Activated T-cell treated with anti-CD3 and anti-CD28 coated beads, Interleukin-2, amount 50 U/mL, for 24 hours (primary cell): ENCODE results near the gene NUP58.

Source experiments
- DNase-seq: peaks from one replicate; pipeline ENCODE4 v3.0.0-alpha.2; 2020
- H3K27ac Mint-ChIP-seq: 2 replicates; pipeline ENCODE4 v1.8.0; 2020; ENCODE audit warnings: mild to moderate bottlenecking, mixed read lengths
- H3K27me3 Mint-ChIP-seq: 2 replicates; pipeline ENCODE4 v1.8.0; 2020; ENCODE audit warnings: mixed read lengths
- H3K36me3 Mint-ChIP-seq: 2 replicates; pipeline ENCODE4 v1.8.0; 2020; ENCODE audit warnings: low read depth, mixed read lengths
- H3K4me1 Mint-ChIP-seq: 2 replicates; pipeline ENCODE4 v1.8.0; 2020; ENCODE audit warnings: low read depth, mixed read lengths
- H3K4me3 Mint-ChIP-seq: 2 replicates; pipeline ENCODE4 v1.8.0; 2020; ENCODE audit warnings: mild to moderate bottlenecking, moderate library complexity, mixed read lengths
- H3K9me3 Mint-ChIP-seq: 2 replicates; pipeline ENCODE4 v1.8.0; 2020; ENCODE audit warnings: mixed read lengths

NUP58 gene, protein sequence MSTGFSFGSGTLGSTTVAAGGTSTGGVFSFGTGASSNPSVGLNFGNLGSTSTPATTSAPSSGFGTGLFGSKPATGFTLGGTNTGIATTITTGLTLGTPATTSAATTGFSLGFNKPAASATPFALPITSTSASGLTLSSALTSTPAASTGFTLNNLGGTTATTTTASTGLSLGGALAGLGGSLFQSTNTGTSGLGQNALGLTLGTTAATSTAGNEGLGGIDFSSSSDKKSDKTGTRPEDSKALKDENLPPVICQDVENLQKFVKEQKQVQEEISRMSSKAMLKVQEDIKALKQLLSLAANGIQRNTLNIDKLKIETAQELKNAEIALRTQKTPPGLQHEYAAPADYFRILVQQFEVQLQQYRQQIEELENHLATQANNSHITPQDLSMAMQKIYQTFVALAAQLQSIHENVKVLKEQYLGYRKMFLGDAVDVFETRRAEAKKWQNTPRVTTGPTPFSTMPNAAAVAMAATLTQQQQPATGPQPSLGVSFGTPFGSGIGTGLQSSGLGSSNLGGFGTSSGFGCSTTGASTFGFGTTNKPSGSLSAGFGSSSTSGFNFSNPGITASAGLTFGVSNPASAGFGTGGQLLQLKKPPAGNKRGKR

DNA sequence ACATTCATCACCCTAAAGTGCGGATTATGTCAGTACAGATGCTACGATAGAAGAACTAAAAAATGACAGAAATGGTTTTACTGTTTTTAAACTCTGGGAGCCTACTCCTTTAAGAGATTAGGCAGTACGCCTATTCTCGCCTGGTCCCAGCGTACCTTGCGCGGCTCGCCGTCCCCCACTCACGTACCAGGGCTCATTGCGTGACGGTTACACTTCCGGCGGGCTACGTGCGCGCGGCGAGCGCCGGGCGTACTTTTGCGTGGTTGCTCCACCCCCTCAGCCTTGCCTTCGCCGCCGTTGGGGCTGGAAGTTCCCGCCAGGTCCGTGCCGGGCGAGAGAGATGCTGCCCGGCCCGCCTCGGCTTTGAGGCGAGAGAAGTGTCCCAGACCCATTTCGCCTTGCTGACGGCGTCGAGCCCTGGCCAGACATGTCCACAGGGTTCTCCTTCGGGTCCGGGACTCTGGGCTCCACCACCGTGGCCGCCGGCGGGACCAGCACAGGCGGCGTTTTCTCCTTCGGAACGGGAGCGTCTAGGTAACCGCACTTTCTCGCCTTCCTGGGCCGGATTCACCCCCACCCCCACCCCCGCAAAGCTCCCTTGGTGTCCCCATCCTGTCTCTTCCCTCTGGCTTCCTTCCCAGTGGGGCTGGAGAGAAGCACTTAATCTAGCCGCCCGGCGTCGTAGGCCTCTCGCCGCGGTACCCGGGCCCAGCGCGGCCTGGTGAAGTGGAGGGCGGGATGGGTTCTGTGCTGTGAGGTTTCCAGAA is at the start of gene NUP58:
NUP58 (plus strand) TSS at position 279 of the 767 bp plus-strand sequence; CDS start at position 428, 149 bp downstream.
- Mint-ChIP-seq H3K9me3 (no peaks in the 10 kb centered on the region), H3K27me3 (peaks cover 8% of the 10 kb centered on the region), H3K36me3 (peaks cover 48% of the 10 kb centered on the region), H3K4me3 (peak within 1 kb of the TSS; percentile 94), H3K27ac (peak within 1 kb of the TSS; percentile 97), H3K4me1 (peaks cover 43% of the 10 kb centered on the region)
- peak; percentile 95 for DNase-seq

DNA sequence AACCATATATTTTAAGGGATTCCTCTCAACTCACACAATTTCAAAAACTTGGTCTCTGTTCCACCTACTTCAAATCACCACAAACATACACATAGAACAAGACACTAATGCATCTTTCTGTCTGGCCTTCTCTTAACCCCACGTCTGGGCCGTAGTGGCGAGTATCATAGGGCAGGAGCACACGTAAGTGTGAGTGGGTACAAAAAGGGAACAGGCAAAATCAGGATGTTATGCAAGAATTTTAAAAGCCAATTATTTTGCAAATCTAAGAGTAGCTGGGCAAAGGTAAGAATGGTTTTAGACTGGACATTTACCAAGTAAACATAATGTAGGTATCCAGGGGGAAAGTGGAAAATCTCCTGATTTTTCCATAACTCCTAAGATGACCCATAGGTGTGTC is 49.2 kb upstream of the NUP58 start:
- no peak for DNase-seq
- H3K36me3 Mint-ChIP-seq = peaks cover 87% of the 10 kb centered on the region
- H3K27me3 Mint-ChIP-seq = no peaks in the 10 kb centered on the region
- H3K9me3 Mint-ChIP-seq = no peaks in the 10 kb centered on the region
- no peak overlapping the region for H3K4me3 Mint-ChIP-seq
- H3K27ac Mint-ChIP-seq = peak overlapping the region; percentile 4
- no peaks in the 10 kb centered on the region for H3K4me1 Mint-ChIP-seq

DNA sequence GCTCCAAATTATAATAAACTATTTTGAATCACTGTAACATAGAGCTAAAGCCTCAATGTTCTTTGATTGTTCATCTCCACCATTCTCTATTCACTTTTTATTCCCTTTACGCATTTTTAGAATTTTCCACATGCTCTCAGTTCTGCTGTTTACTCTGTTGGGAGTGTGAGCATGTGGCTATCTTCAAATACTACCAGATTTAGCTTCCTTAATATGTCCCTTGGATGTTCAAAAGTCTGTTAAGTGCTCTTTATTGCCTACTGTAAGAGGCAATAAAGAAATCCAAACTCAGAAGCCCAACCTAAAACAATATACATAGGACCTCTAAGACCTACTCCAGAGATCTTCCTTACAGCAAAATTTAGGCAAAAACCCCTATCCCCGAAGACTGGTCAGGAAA is 48.7 kb upstream of the NUP58 start:
- H3K27me3 Mint-ChIP-seq = no peaks in the 10 kb centered on the region
- H3K4me3 Mint-ChIP-seq = no peak overlapping the region
- no peaks in the 10 kb centered on the region for H3K9me3 Mint-ChIP-seq
- H3K27ac Mint-ChIP-seq = no peak overlapping the region
- peaks cover 90% of the 10 kb centered on the region for H3K36me3 Mint-ChIP-seq
- H3K4me1 Mint-ChIP-seq = no peaks in the 10 kb centered on the region
- no peak for DNase-seq

DNA sequence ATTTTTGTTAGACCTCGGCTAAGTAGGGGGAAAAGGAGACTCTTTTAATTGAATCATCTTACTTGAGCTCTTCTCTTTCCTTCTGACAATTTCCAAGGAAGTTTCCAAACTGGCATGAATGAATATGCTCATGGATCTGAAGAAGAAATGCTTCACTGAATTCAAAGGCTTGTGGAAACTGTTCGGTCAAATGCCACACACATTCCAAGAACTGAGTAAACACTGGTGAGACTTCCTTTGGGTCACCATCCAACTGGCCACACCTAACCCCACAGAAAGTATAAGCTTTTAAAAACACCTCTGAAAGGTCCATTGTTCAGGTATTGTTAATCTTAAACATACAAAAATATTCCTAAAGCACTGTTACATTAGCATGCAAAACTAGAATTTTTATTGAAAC is 47.7 kb upstream of the NUP58 start:
- H3K27ac Mint-ChIP-seq = no peak overlapping the region
- H3K4me1 Mint-ChIP-seq = no peaks in the 10 kb centered on the region
- H3K9me3 Mint-ChIP-seq = no peaks in the 10 kb centered on the region
- no peak overlapping the region for H3K4me3 Mint-ChIP-seq
- peaks cover 87% of the 10 kb centered on the region for H3K36me3 Mint-ChIP-seq
- no peak for DNase-seq
- H3K27me3 Mint-ChIP-seq = no peaks in the 10 kb centered on the region

DNA sequence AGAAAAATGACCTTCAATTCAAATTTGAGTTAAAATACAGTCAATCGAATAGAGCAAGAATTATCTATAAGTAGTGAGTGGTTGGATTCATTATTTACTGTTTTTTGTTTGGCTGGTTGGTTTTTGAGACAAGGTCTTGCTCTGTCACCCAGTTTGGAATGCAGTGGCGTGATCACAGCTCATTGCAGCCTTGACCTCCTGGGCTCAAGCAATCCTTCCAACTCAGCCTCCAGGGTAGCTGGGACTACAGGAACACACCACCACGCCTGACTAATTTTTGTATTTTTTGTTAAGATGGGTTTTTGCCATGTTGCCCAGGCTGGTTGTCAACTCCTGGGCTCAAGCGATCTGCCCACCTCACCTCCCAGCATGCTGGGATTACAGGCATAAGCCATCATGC is 39.2 kb upstream of the NUP58 start:
- Mint-ChIP-seq H3K9me3 (no peaks in the 10 kb centered on the region), H3K27me3 (no peaks in the 10 kb centered on the region), H3K4me3 (no peak overlapping the region), H3K27ac (no peak overlapping the region), H3K36me3 (peaks cover 81% of the 10 kb centered on the region), H3K4me1 (no peaks in the 10 kb centered on the region)
- DNase-seq = no peak

DNA sequence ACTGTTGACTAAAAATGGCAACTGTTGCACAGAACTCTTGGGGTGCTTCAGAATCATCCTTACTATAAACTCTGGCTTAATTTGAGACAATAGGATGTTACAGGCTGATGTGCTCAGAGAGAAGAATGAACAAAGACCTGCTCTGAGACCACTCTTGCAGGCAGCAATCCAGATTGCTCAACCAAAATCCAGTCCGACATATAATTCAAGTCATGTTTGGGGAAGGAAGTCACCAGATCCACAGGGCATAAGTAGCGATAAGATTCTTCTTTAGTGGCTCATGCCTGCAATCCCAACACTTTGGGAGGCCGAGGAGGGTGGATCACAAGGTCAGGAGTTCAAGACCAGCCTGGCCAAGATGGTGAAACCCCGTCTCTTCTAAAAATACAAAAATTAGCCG is 34.7 kb upstream of the NUP58 start:
- no peak for DNase-seq
- peaks cover 79% of the 10 kb centered on the region for H3K36me3 Mint-ChIP-seq
- no peak overlapping the region for H3K27ac Mint-ChIP-seq
- no peaks in the 10 kb centered on the region for H3K9me3 Mint-ChIP-seq
- no peak overlapping the region for H3K4me3 Mint-ChIP-seq
- no peaks in the 10 kb centered on the region for H3K27me3 Mint-ChIP-seq
- peaks cover 8% of the 10 kb centered on the region for H3K4me1 Mint-ChIP-seq

DNA sequence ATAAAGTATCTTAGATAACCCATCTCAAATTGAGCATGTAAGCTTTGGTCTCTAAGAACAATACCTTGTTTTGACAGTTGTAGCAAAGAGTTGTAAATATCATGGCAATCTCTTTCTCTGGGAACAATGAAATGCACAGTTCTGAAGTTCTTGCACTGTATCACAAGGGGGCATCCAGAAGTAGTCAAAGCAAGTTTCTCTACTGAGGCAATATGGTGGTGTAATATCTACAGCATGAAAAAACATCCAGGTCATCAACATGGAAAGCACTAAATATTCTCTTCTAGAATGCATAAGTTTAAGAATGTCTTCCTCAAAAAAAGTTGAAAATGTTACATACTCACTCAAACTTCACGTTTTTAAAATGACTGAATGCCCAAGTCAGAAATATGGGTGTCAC is 33.7 kb upstream of the NUP58 start:
- Mint-ChIP-seq H3K4me1 (peaks cover 8% of the 10 kb centered on the region), H3K4me3 (no peak overlapping the region), H3K9me3 (no peaks in the 10 kb centered on the region), H3K27ac (peak overlapping the region; percentile 27), H3K36me3 (peaks cover 77% of the 10 kb centered on the region), H3K27me3 (no peaks in the 10 kb centered on the region)
- no peak for DNase-seq

DNA sequence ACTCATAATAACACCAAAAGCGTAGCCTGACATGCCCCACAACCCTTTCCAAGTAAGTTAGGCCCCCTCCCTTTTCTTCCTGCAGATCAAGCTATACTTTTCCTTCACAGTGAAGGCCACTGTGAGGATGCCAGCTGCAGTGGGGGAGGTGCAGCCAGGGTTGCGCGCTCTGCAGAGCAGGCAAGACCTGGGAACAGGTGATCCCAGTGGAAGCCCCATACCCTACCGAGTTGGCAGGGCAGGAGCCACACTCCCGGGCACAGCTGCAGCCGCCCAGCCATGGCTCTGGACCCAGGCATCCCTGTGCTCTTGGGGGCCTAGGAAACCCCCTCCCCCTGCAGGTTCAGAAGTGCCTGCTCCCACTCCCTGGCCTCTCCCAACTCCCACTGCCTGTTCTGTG is 32.9 kb upstream of the NUP58 start:
- Mint-ChIP-seq H3K27ac (no peak overlapping the region), H3K4me1 (peaks cover 8% of the 10 kb centered on the region), H3K36me3 (peaks cover 74% of the 10 kb centered on the region), H3K27me3 (no peaks in the 10 kb centered on the region), H3K9me3 (no peaks in the 10 kb centered on the region), H3K4me3 (no peak overlapping the region)
- no peak for DNase-seq

DNA sequence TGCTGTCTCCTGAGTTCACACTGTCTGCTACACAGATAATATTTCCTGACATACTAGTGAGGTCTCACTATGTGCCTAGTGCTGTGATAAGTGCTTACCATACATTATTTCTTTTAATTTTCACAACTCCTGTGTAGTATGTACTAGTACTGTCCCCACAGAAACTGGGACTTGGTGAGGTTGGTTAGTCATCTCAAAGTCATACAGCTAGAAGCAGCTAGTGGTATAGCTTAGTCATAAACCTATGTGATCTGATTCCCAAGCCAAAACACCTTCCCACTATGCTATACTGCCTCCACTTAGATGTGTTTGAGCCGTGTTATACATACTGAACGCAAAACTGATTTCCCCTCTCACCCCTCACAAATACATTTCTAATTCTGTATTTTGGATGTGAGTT is 24.7 kb upstream of the NUP58 start:
- Mint-ChIP-seq H3K36me3 (peaks cover 35% of the 10 kb centered on the region), H3K9me3 (no peaks in the 10 kb centered on the region), H3K4me1 (peaks cover 56% of the 10 kb centered on the region)

DNA sequence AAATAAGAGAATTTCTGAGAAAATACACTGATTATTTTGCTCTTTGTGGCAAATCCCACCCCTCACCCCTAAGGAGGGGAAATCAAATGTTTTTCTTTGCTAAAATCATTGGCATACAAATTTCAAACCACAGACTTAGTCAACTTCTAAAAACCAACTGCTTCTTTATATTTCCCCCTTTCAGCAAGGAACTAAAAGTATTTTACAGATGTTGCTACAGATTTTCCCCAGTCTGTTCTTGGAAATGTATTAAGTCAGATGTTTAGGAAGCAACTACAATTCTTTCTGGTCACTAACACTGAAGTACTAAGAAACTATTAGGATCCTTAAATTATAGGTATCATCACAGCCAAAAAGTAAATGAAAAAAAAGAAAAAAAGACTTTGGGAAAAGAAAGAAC is 21.0 kb upstream of the NUP58 start:
- Mint-ChIP-seq H3K4me1 (peaks cover 84% of the 10 kb centered on the region), H3K27ac (peak overlapping the region; percentile 81), H3K36me3 (peaks cover 31% of the 10 kb centered on the region), H3K4me3 (peak overlapping the region; percentile 21), H3K27me3 (no peaks in the 10 kb centered on the region), H3K9me3 (no peaks in the 10 kb centered on the region)
- DNase-seq = no peak

More for the DNA sequence above, 24.7 kb upstream of the NUP58 start:
- H3K4me3 Mint-ChIP-seq = no peak overlapping the region
- DNase-seq = no peak
- H3K27me3 Mint-ChIP-seq = no peaks in the 10 kb centered on the region
- H3K27ac Mint-ChIP-seq = peak overlapping the region; percentile 23

DNA sequence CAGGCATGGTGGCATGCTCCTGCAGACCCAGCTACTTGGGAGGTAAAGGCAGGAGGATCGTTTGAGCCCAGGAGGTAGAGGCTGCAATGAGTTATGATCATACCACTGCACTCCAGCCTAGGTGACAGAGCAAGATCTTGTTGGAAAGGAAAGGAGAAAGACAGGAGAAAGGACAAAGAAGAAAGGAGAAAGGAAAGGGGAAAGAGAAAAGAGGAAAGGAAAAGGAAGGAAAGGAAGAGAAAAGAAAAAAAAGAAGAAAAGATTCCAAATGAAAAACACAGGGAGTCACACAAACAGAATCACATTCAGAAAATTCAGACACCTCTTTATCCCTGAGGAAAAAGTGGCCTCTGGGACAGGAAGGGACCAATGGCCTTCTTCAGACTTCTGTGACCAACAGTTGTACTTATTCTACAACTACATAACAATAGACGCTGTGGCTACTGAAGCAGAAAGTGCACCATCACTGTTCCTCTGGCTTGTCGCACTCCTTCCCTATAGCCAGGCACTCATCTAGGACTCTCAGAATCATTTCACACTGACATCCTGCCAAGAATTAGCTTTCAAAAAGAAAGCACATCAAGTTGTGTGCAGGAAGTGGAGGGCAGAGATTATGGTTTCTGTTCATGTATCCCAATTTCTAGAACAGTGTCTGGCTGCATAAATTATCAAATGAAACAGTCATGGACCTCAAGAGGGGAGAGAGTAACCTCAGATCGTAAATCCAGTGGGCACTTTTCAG is 20.1 kb upstream of the NUP58 start:
- peaks cover 33% of the 10 kb centered on the region for H3K36me3 Mint-ChIP-seq
- no peak for DNase-seq
- H3K27me3 Mint-ChIP-seq = no peaks in the 10 kb centered on the region
- H3K4me1 Mint-ChIP-seq = peaks cover 86% of the 10 kb centered on the region
- H3K4me3 Mint-ChIP-seq = peak overlapping the region; percentile 31
- H3K27ac Mint-ChIP-seq = peak overlapping the region; percentile 88
- no peaks in the 10 kb centered on the region for H3K9me3 Mint-ChIP-seq

DNA sequence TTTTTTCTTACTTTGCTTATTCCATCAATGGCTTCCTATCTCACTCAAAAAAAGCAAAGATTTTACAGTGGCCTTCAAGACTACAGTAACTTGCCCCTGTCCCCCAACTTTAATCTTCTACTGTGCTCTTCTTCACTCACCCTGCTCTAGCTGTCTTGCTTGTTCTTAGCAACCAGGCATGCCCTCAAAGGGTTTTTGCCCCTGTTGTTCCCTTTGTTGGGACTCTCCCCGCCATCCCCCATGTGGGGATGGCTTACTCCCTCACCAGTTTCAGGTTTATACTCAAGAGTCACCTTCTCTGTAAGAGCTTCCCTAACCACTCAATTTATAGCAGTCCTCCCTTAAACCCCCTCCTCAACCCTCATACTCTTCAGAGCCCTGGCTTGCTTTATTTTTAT is 19.5 kb upstream of the NUP58 start:
- Mint-ChIP-seq H3K36me3 (peaks cover 37% of the 10 kb centered on the region), H3K4me3 (peak overlapping the region; percentile 31), H3K4me1 (peaks cover 83% of the 10 kb centered on the region), H3K9me3 (no peaks in the 10 kb centered on the region), H3K27ac (peak overlapping the region; percentile 88), H3K27me3 (no peaks in the 10 kb centered on the region)
- DNase-seq = no peak

DNA sequence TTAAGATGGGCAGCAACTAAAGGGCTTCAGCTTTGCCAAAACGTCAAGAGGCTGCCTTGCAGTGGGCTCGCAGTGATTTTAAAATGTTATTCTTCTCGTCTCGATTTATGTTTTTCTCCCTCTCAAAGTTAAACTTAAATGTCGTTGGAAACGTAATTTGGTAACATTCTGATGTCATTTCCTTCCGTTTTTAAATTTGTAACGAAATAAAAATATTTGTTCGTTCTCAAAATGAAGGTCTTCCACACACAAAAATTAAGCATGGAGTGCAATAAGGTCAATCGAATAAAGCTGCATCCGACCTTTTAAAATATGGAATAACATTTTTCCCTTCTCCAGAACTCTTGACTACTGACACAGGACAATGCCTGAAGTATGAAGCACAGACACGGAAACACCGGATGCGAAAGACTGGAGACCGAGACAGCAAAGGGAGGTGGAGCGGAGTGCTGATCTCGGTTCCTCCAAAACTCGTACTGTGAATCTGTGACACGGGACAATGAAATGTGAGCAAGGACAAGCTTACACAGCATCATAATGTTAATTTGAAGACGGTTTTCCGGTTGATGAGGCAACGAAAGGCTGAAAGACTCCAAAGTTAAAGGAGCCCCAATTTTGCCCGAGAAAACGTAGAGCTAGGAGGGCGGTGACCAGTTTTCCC is 15.0 kb upstream of the NUP58 start:
- Mint-ChIP-seq H3K27ac (peak overlapping the region; percentile 93), H3K9me3 (no peaks in the 10 kb centered on the region), H3K27me3 (peaks cover 9% of the 10 kb centered on the region), H3K36me3 (peaks cover 28% of the 10 kb centered on the region), H3K4me3 (peak overlapping the region; percentile 87), H3K4me1 (peaks cover 47% of the 10 kb centered on the region)
- no peak for DNase-seq
